Stimulated activated CD8-positive, alpha-beta memory T cell treated with anti-CD3 and anti-CD28 coated beads, Interleukin-4, amount 100 ng/mL, for 4 hours (primary cell): ENCODE data around the gene RTKN.

Source experiments
- DNase-seq, 2 donors: peaks; one replicate each; pipeline ENCODE4 v3.0.0-alpha.2; 2020; ENCODE audit warnings: low read depth in 2 of 2, low spot score in 1 of 2

Gene RTKN

DNA sequence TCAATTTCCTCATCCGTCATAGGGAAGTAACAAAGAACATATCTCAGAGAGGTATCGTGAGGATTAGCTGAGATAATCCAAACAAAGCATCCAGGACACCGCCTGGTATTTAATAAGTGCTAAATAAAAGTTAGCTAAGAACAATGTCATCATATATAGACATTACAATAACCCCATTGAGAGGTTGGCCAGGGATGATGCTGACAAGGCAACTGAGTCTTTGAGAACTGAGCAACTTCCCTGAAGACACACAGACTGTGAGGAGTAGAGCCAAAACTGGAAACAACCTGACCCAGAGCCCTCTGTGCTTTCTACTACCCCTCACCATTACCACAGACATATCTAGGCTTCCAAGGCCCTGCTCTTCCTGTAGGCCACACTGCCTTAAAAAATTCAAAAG, 60.0 kb downstream of the RTKN start:
- no peak for DNase-seq

DNA sequence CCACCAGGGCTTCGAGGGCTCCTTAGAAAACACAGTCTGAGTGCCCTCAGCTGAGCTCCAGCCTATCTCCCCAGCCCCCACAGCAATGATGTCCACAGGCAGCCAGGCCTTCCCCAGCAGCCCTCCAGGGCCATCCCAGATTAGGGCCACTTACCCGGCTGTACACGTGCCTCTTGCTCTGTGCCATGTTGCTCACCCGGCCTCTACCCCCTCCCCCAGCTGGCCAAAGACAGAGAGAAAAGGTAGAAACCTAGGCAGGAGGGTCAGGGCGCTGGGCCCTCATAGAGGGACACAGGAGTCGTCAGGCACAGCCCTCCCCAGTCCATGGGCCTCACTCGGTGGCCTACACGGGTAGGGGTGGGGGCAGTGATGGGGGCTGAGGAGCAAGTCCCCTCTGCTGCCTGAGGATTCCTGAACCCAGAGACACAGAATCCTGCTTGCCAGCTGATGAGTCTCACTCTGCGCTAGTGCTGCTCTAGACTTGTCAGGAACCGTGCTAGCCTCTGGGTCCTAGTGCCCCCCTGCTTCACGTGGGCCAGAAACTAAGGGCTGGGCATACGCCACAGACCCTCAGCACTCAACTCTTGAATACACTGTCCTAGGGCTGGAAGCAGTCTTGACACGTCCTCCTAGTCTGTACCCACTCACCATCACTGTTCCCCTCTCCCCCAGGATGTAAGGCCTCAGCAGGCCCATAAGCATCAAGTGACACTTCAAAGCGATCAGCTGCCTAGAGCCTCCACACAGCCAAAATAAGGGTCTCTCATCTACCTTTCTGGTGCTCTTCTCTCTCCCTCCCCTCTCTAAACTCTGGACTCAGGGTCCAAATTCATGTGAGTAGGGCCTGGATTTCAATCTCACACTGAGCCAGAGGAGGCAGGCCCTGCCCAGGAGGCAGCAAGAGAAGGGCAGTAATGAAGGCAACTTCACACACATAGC, 61.6 kb downstream of the RTKN start, which contains the start of gene DCTN1:
Gene DCTN1 (minus strand): TSS at position 461 of the 939 bp plus-strand sequence. CDS start 274 bp downstream, at position 187.
- DNase-seq: no peak

- no peak for DNase-seq
These were observed 63.7 kb downstream of the RTKN start for GRCh38 chr2:74378007-74378406.

GRCh38 chr2:74375838-74376237, 65.9 kb downstream of the RTKN start:
- DNase-seq: no peak
